Cerebellar cortex (tissue), 1 donor: ENCODE measurements around the gene SS18L1.

Experiments used
- DNase-seq: peaks from one replicate; pipeline ENCODE4 v3.0.0-alpha.2; 2015; ENCODE audit warnings: low spot score

Gene SS18L1

DNA sequence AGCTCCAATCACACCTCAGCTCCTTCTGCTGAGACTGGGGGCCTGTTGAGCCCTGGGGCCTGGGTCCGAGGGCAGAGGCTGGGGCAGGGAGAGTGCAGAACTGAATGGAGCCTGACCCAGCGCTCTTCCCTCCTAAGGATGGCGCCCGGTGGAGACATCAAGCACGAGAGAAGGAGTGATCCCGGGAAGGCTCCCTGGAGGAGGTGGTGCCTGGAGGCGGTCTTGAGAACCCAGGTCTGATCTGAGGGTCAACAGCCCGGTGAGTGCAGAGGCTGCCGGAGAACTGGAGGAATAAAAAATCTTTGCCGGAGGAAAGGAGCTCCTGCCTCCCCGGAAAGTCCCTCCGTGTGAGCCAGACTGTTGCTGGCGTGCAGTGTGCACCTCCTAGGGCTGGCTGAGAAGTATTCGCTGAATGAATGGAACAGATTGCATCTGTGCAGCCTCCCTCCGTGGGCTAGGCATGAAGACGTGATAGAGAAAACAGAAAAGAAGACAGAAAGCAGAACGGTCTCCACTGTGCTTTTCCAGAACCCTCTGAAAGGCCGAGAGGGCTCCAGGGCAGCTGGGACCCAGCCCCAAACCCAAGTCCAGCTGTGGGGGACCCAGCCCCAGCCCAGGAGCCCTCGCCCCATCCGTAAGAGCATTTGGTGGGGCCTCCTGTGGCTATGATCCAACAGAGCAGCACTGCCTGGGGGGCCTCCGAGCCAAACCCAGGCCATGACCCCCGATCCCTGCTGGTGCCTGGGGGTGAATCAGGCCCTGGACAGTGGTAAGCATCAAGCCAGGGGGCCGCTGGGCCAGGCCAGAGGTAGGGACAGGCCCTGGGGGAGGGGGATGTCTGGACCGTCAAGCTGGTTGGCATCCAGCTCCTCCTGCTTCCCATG, 83.4 kb downstream of the SS18L1 start:
- no peak for DNase-seq

DNA sequence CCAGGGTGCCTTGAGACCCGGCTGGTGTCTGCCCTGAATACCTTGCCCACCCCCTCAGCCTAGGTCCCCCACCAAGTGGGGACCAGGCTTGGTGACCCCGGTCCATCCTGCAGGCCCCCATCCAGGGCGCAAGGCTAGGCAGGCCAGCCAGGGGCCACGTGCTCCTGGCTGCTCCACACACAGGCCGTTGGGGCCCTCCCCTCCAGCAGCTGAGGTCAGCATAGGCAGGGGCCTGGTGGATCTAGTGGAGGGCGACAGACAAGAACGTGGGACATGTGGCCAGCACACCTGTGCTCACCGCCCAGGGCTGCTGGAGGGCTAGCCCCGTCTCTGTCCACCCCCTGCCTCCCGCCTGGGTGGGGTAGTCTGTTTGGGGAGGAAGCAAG, 84.0 kb downstream of the SS18L1 start:
- no peak for DNase-seq

DNA sequence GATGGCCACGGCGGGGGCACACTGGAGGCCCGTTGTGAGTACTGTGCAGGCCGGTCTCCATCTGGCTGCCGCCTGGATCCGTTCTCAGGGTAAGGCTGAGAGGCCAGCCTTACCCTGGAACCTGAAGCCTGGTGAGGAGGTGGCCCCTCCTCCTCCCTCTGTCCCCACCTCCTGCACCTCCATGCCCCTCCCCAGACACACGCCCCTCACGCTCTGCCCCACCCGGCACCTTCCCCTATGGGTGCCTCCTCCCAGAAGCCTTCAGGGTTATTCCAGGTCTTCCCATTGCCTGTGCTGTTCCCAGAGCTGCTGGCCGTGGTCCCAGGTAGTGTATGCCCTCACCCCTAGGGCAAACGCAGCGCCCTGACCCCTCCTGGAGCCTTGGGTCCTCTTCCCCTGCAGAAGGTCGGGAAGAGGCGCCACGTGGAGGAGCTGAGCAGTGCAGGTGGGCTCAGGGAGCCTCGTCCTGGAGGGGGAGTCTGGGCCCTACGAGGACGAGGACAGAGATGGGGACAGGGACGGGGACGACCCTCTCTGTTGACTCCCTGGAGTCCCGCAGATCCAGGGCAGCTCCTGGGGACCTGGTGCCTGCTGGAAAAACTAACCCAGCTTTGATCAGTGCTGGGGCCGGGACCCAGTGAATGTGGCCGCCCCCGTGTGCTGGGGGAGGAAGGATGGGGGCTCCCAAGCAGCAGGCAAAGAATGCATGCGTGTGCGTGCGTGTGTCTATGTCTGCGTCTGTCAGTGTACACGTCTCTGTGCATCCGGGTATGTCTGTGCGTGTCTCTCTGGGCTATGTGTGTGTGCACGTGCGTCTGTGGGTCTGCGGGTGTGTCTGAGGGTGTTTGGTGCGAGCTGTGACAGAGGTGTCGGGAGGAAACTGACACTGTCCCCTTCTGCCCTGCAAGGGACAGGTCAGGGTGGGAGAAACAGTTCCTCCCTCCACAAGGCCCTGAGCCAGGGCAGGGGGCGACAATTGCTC, 84.7 kb downstream of the SS18L1 start:
- no peak for DNase-seq

DNA sequence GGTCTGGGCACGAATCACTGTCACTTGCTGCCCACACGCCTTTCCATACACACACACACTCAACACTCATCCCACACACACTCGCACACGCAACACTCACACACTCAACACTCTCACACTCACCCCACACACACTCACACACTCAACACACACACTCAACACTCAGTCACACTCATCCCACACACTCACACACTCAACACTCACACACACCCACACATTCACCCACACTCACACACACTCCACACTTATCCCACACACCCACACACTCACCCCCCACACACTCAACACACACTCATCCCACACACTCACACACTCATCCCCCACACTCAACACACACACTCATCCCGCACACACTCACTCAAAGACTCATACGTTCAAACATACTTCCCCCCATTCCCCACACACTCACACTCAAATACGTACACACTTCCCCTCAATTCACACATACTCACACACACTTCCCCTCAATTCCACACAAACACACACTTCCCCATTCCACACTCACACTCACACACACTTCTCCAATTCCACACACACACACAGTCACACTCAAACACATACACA, 85.5 kb downstream of the SS18L1 start:
- DNase-seq: no peak

DNA sequence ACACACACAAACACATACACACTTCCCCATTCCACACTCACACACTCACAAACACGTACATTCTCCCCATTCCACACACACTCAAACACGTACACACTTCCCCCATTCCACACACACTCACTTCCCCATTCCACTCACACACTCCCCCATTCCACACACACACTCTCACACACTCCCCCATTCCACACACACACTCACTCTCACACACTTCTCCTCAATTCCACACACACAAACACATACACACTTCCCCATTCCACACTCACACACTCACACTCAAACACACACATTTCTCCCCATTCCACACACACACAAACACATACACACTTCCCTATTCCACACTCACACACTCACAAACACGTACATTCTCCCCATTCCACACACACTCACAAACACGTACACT, 86.1 kb downstream of the SS18L1 start:
- DNase-seq: no peak

DNA sequence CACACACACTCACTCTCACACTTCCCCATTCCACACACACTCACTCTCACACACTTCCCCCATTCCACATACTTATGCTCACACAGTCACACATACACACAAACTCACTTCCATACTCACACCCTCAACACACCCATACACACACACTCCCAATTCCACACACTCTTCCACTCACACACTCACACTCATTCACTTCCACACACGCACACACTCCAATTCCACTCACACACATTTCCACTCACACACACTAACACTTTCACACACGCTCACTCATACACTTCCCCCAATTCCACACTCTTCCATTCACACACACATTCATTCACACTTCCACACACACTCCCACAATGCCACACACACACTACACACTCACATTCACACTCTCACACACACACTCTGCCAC, 86.7 kb downstream of the SS18L1 start:
- DNase-seq: no peak

DNA sequence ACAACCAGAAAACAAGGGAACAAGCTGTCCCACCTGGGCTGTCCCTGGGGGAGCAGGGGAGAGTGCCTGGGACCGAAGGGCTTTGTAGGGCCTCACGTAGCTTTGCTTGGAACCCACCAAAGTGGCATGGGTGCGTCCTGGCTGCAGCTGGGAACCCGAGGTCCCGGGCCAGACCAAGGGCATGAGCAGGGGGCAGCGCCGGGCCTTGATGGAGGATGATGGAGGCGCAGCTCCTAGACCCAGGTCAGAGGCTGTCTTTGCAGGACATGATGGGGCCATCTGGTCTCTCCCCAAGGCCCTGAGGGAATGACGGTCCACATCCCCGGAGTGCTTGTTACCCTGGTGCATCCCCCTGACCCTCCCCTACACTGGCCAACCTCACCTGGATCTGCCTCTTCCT, 87.1 kb downstream of the SS18L1 start:
- DNase-seq: no peak

DNA sequence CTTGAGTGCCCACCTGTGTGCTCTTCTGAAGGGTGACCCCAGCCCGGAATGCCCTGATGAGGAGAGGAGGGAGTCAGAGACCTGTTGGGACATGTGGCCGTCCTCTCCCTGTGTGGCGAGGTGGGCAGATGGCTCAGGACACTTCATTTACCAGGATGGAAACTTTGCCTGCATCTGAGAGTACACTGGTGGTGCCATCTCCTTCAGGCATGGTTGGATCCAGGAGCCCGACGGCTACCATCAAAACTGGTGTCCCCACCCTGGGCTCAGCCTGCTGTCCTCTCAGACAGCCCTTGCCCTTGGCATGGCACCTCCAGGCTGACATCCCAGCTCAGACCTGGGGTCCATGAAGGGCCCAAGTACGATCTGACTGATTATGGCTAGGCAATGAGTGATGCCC, 87.7 kb downstream of the SS18L1 start:
- DNase-seq: no peak
